SK-N-SH (cell line): ENCODE measurements around the gene MRTFB.

ENCODE experiments used
- CTCF ChIP-seq: fragments of 200-600 bp; sonication (generic); IDR thresholded peaks from 2 replicates; pipeline ENCODE4 v1.6.1; 2017; ENCODE audit warnings: antibody characterized with exemption, mild to moderate bottlenecking, moderate library complexity
- RAD21 ChIP-seq: IDR thresholded peaks from 2 replicates; pipeline ENCODE4 v1.6.1; 2012; ENCODE audit warnings: mild to moderate bottlenecking, low read length
- TAF1 ChIP-seq: IDR thresholded peaks from 2 replicates; pipeline ENCODE4 v1.6.1; 2012; ENCODE audit warnings: low read depth, mild to moderate bottlenecking, low read length, moderate library complexity, borderline replicate concordance

GRCh38 chr16:14298374-14299122 is 227.4 kb downstream of the MRTFB start:
- no peak for TF ChIP-seq RAD21
- no peak for TF ChIP-seq TAF1
- no peak for TF ChIP-seq CTCF
